ENCODE measurements around the gene APOBEC3H. TPM values are rescaled to one million over a fixed set of nuclear protein-coding genes. Genes with fewer than 3 reads are reported as not detected.

The APOBEC3H gene
- total RNA-seq, 1 experiment from 2014 or later = 1.8 TPM

GRCh38 chr22:39081598-39081997 is 15.4 kb upstream of the APOBEC3H start:
- H3K36me3 ChIP-seq (ENCODE audit: control insufficient read depth in 1 of 2, insufficient read depth in 2 of 2, low read length in 2 of 2) = no peaks in the 10 kb centered on the region
- ChIA-PET RAD21 (ENCODE audit: low non-redundant PET in 1 of 2, low total read pairs in 2 of 2, uncharacterized antibody in 2 of 2, unreplicated experiment in 2 of 2) (no interaction called here), POLR2A (no interaction called here), CTCF (no interaction called here)
- ATAC-seq (no peak), DNase-seq (ENCODE audit: low read depth, low spot score) (no peak)
- no peak overlapping the region for H3K9ac ChIP-seq (ENCODE audit: low read length)
- no peaks in the 10 kb centered on the region for H3K9me2 ChIP-seq (ENCODE audit: insufficient read depth)
- H3K79me2 ChIP-seq (ENCODE audit: insufficient read depth, low read length) = no peaks in the 10 kb centered on the region
- H3K4me3 ChIP-seq (replicated peaks in 1 of 2; ENCODE audit: low read depth in 1 of 2, low read length in 2 of 2) = no peak overlapping the region
- no peak overlapping the region for H3K27ac ChIP-seq (ENCODE audit: low read depth, low read length)
- no peaks in the 10 kb centered on the region for H3K9me3 ChIP-seq (ENCODE audit: control insufficient read depth in 1 of 2, insufficient read depth in 1 of 2, low read depth in 1 of 2, low read length in 2 of 2)
- H3K4me2 ChIP-seq (ENCODE audit: low read length) = no peak overlapping the region
- no peak for TF ChIP-seq EZH2phosphoT487 (IDR thresholded peaks at IDR 0.05; ENCODE audit: borderline replicate concordance)
- TF ChIP-seq MAX (IDR thresholded peaks at IDR 0.05) = no peak
- TF ChIP-seq CEBPB (IDR thresholded peaks at IDR 0.05; ENCODE audit: low read depth) = no peak
- no peak for TF ChIP-seq ZNF274 (IDR thresholded peaks at IDR 0.05; ENCODE audit: low read depth, low read length)
- no peak for TF ChIP-seq SIN3A (IDR thresholded peaks at IDR 0.05; ENCODE audit: low read depth)
- no peak for TF ChIP-seq POLR2AphosphoS5 (IDR thresholded peaks at IDR 0.05; ENCODE audit: low read depth, low read length)
- TF ChIP-seq TCF7L2 (IDR thresholded peaks at IDR 0.05; ENCODE audit: borderline replicate concordance, extremely low read depth, insufficient read depth, insufficient read length) = no peak
- no peak for TF ChIP-seq EZH2 (IDR thresholded peaks at IDR 0.05)
- TF ChIP-seq RAD21 (IDR thresholded peaks at IDR 0.05; ENCODE audit: low read depth) = no peak
- TF ChIP-seq ATF3 (IDR thresholded peaks at IDR 0.05) = no peak
- TF ChIP-seq REST (IDR thresholded peaks at IDR 0.05; ENCODE audit: low read depth) = no peak
- no peak for TF ChIP-seq CBX3 (IDR thresholded peaks at IDR 0.05; ENCODE audit: low read depth)
- TF ChIP-seq ELF1 (IDR thresholded peaks at IDR 0.05; ENCODE audit: borderline replicate concordance, low read depth) = no peak
- no peak for TF ChIP-seq ZBTB33 (IDR thresholded peaks at IDR 0.05; ENCODE audit: extremely low read depth, insufficient replicate concordance, low read length)
- TF ChIP-seq EGR1 (IDR thresholded peaks at IDR 0.05; ENCODE audit: low read depth) = no peak
- no peak for TF ChIP-seq JUND (IDR thresholded peaks at IDR 0.05)
- TF ChIP-seq POLR2A (IDR thresholded peaks at IDR 0.05; ENCODE audit: borderline replicate concordance, extremely low read depth, insufficient read depth, insufficient read length) = no peak
- intact Hi-C loops (cut with micrococcal nuclease) = no loop called here
- no peaks in the 10 kb centered on the region for H4K20me1 ChIP-seq (ENCODE audit: insufficient read depth)
- H2AFZ ChIP-seq (ENCODE audit: low read depth, low read length, poor library complexity, severe bottlenecking) = no peak overlapping the region
- H3K4me1 ChIP-seq (ENCODE audit: control insufficient read depth in 1 of 2, insufficient read depth in 2 of 2, low read length in 2 of 2) = no peaks in the 10 kb centered on the region
- no TSS peak for BruUV-seq (replicated peaks)
- no peaks in the 10 kb centered on the region for H3K27me3 ChIP-seq (ENCODE audit: insufficient read depth, low read length)

Measured in HCT116 (cell line).